ENCODE measurements around the gene VGLL1. TPM values are rescaled to one million over a fixed set of nuclear protein-coding genes. Genes with fewer than 3 reads are reported as not detected.

Gene VGLL1
- total and polyA plus RNA-seq, 8 donors, result 2.2 to 10.5 (median 8.3) TPM; not detected in 1

DNA sequence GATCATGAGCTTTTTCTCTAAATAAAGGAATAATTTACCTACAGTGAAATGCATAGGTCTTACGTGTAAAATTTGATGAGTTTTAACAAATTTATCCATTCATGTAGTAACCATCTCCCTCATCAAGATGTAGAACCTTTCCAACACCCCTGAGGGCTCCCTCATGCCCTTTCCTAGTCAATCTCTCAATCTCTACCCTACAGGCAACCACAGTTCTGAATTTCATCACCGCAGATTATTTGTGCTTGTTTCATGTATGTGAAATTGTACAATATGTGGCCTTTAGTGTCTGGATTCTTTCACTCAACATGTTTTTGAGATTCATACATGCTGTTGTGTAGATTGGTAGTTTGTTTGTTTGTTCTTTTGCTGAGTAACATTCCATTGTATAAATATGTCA, 2.1 kb downstream of the VGLL1 start:
- Histone ChIP-seq H3K4me1 (no peaks in the 10 kb centered on the region), H3K4me3 (no peak overlapping the region), H3K36me3 (no peaks in the 10 kb centered on the region), H3K27ac (no peak overlapping the region), H3K9me3 (no peaks in the 10 kb centered on the region), H3K27me3 (peaks cover 0 to 2% of the 10 kb centered on the region in 2 donors)
- TF ChIP-seq, protein P1, sequence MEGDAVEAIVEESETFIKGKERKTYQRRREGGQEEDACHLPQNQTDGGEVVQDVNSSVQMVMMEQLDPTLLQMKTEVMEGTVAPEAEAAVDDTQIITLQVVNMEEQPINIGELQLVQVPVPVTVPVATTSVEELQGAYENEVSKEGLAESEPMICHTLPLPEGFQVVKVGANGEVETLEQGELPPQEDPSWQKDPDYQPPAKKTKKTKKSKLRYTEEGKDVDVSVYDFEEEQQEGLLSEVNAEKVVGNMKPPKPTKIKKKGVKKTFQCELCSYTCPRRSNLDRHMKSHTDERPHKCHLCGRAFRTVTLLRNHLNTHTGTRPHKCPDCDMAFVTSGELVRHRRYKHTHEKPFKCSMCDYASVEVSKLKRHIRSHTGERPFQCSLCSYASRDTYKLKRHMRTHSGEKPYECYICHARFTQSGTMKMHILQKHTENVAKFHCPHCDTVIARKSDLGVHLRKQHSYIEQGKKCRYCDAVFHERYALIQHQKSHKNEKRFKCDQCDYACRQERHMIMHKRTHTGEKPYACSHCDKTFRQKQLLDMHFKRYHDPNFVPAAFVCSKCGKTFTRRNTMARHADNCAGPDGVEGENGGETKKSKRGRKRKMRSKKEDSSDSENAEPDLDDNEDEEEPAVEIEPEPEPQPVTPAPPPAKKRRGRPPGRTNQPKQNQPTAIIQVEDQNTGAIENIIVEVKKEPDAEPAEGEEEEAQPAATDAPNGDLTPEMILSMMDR (IDR thresholded peaks at IDR 0.05), result no peak
- intact Hi-C loops (cut with DNase I), result no loop called here
- no peak for ATAC-seq
- no peak for DNase-seq

DNA sequence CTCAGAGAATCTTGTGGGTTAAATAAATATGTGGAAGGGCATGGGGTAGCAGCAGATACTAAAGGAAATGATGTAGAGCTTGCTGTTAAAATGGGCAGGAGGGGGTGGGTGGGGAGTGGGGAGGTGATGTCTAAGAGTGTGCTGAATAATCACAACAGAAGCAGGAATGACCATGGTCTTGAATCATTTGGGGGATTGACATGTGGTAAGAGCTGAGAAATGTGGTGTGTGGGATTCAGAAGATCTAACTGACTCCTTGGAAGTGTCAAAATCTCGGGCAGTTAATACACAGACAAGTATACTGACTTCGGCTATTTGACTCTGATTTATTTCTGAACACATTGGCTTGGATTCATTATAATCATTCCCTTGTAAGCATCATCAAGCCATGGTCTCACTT, 6.8 kb downstream of the VGLL1 start:
- DNase-seq (no peak), ATAC-seq (no peak)
- H3K36me3 ChIP-seq, result no peaks in the 10 kb centered on the region
- no peak overlapping the region for H3K4me3 ChIP-seq
- no peaks in the 10 kb centered on the region for H3K4me1 ChIP-seq
- H3K27ac ChIP-seq, result no peak overlapping the region
- TF ChIP-seq, protein P1 (IDR thresholded peaks at IDR 0.05), result no peak
- no peaks in the 10 kb centered on the region for H3K9me3 ChIP-seq
- intact Hi-C loops (cut with DNase I), result no loop called here
- peaks cover 0 to 2% of the 10 kb centered on the region in 2 donors for H3K27me3 ChIP-seq

DNA sequence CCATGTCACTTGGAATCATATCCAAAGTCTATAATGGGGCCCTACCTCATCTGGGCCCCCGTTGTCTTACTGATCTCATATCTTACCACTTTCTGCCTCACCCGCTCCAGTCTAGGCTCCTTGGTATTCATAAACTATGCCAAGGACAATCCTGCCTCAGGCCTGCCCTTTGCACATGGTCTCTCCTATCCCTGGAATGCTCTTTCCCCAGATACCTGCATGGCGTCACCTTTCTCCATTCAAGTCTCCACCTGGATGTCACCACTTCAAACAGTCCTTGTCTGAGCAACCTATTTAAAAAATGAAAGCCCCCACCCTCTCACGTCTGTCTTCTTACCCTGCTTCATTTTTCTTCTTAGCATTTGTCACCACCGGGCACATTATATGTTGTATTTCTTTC, 8.2 kb downstream of the VGLL1 start:
- Histone ChIP-seq H3K27ac (no peak overlapping the region), H3K27me3 (peaks cover 0 to 2% of the 10 kb centered on the region in 2 donors), H3K4me3 (no peak overlapping the region), H3K4me1 (no peaks in the 10 kb centered on the region), H3K9me3 (no peaks in the 10 kb centered on the region), H3K36me3 (no peaks in the 10 kb centered on the region)
- intact Hi-C loops (cut with DNase I), result no loop called here
- TF ChIP-seq, protein P1 (IDR thresholded peaks at IDR 0.05), result no peak
- ATAC-seq (no peak), DNase-seq (no peak)

DNA sequence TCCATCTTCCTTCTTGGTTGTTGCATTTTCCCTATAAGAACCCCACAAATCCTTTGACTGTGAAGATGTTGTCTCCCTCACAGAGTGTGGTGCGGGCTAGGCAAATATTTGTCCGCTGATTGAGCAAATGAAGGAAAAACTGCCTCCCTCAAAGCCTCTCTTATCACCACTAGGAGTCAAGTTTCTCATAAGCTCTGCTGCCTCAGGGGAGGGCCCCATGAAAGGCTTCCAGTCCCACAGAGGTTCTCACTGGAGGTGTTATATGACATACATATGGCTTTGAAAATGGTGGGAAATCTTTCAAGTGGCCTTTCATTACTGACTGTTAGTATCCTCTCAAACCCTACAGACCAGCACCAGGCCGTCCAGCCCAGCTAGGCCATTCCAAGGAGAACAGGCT, 9.3 kb downstream of the VGLL1 start:
- peaks cover 0 to 2% of the 10 kb centered on the region in 2 donors for H3K27me3 ChIP-seq
- H3K36me3 ChIP-seq, result no peaks in the 10 kb centered on the region
- no peak for DNase-seq
- no peaks in the 10 kb centered on the region for H3K4me1 ChIP-seq
- no peak for ATAC-seq
- H3K4me3 ChIP-seq, result no peak overlapping the region
- H3K27ac ChIP-seq, result no peak overlapping the region
- TF ChIP-seq, protein P1 (IDR thresholded peaks at IDR 0.05), result no peak
- intact Hi-C loops (cut with DNase I), result no loop called here
- H3K9me3 ChIP-seq, result no peaks in the 10 kb centered on the region

DNA sequence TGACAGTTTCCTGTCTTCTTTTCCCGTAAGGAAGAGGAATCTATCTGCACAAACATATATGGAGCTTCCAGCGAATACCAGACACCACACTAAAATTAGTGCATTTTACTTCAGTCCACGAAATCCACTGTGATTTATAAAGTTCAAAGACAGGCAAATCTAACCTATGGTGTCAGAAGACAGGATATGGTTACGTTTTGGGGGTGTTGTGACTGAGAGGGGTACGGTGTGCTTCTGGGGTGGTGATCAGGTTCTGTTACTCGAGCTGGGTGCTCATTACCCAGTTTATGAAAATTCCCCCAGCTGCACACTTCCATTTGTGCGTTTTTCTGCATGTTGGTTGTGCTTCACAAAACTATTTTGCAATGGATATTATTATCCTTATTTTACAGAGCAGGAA, 10.3 kb downstream of the VGLL1 start:
- no peaks in the 10 kb centered on the region for H3K36me3 ChIP-seq
- no peak overlapping the region for H3K27ac ChIP-seq
- intact Hi-C loops (cut with DNase I), result no loop called here
- TF ChIP-seq, protein P1 (IDR thresholded peaks at IDR 0.05), result no peak
- peaks cover 0 to 2% of the 10 kb centered on the region in 2 donors for H3K27me3 ChIP-seq
- no peaks in the 10 kb centered on the region for H3K9me3 ChIP-seq
- DNase-seq (no peak), ATAC-seq (no peak)
- H3K4me1 ChIP-seq, result no peaks in the 10 kb centered on the region
- no peak overlapping the region for H3K4me3 ChIP-seq

Data from left lung (tissue), 10 donors.